ENCODE data around the gene HOXB2.

Gene HOXB2

DNA sequence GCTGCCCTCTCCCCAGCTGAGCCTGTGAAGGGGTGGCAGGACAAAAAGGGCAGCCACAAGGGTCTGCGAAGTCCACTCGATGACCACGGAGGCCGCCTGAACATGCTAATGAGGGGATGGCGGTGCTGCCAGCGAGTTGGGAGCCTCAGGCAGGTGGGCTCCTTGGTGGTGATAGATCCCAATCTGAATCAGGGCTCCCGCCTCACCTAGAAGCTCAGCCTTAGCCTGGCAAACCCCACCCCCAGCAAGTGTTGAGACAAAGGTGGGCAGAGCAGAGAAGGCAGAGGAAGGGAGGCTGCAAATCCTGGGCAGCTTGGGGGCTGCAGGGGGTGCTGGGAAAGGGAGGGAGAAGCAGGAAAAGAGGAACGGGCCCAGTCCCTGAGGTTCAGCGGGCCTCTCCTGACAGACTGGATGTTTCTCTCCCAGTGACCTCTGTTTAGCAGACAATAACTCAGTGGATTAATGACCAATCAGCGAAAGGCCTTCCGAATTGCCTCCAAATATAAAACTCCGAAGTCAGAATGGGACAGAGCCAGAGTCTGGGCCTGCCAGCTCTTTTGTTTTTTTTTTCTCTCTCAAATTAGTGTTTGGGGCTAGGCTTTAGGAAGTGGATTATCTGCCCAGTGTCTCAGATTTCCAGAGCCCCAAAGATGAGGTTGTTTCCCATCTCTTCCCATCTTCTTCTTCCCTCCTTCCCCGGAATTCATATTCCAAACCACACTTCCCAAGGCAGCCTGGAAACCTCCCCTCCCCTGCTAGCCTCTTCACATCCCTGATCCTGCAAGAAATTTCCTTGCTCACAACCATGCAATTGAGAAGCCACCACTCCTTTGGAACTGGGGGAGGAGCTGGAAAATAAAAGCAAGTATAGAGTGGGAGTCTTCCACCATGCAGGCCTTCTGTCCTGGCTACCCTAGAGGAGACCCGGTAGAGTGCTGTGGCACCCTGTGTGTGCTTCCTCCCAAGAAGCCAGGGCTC, 15.2 kb upstream of the HOXB2 start:
- no peaks in the 10 kb centered on the region for H3F3A ChIP-seq (ENCODE audit: insufficient read depth, low read length)
- H3K4me1 ChIP-seq (ENCODE audit: insufficient read depth, low read length, severe bottlenecking): no peaks in the 10 kb centered on the region
- no peak overlapping the region for H3K27ac ChIP-seq (ENCODE audit: low read depth, low read length, poor library complexity, severe bottlenecking)
- H4K20me1 ChIP-seq (ENCODE audit: insufficient read depth, low read length): no peaks in the 10 kb centered on the region
- H3K27me3 ChIP-seq (ENCODE audit: insufficient read depth, low read length): no peaks in the 10 kb centered on the region; the same call in 1 of the 2 replicates
- H3K79me2 ChIP-seq (ENCODE audit: insufficient read depth, low read length): no peaks in the 10 kb centered on the region
- H3K36me3 ChIP-seq (ENCODE audit: insufficient read depth, low read length): no peaks in the 10 kb centered on the region
- no peak for TF ChIP-seq EZH2 (IDR thresholded peaks at IDR 0.05; ENCODE audit: borderline replicate concordance, low read length)
- TF ChIP-seq, protein P1, sequence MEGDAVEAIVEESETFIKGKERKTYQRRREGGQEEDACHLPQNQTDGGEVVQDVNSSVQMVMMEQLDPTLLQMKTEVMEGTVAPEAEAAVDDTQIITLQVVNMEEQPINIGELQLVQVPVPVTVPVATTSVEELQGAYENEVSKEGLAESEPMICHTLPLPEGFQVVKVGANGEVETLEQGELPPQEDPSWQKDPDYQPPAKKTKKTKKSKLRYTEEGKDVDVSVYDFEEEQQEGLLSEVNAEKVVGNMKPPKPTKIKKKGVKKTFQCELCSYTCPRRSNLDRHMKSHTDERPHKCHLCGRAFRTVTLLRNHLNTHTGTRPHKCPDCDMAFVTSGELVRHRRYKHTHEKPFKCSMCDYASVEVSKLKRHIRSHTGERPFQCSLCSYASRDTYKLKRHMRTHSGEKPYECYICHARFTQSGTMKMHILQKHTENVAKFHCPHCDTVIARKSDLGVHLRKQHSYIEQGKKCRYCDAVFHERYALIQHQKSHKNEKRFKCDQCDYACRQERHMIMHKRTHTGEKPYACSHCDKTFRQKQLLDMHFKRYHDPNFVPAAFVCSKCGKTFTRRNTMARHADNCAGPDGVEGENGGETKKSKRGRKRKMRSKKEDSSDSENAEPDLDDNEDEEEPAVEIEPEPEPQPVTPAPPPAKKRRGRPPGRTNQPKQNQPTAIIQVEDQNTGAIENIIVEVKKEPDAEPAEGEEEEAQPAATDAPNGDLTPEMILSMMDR (IDR thresholded peaks at IDR 0.05; ENCODE audit: low read length): no peak
- no peak overlapping the region for H2AFZ ChIP-seq (ENCODE audit: low read length)
- no peak overlapping the region for H3K9ac ChIP-seq (ENCODE audit: low read length)
- H3K9me2 ChIP-seq (ENCODE audit: low read depth, low read length): no peaks in the 10 kb centered on the region
- H3K4me3 ChIP-seq (ENCODE audit: low read depth, low read length, poor library complexity, severe bottlenecking): no peak overlapping the region
- no peak overlapping the region for H3K4me2 ChIP-seq (ENCODE audit: low read length)
- no peaks in the 10 kb centered on the region for H3K9me3 ChIP-seq (ENCODE audit: low read length)

DNA sequence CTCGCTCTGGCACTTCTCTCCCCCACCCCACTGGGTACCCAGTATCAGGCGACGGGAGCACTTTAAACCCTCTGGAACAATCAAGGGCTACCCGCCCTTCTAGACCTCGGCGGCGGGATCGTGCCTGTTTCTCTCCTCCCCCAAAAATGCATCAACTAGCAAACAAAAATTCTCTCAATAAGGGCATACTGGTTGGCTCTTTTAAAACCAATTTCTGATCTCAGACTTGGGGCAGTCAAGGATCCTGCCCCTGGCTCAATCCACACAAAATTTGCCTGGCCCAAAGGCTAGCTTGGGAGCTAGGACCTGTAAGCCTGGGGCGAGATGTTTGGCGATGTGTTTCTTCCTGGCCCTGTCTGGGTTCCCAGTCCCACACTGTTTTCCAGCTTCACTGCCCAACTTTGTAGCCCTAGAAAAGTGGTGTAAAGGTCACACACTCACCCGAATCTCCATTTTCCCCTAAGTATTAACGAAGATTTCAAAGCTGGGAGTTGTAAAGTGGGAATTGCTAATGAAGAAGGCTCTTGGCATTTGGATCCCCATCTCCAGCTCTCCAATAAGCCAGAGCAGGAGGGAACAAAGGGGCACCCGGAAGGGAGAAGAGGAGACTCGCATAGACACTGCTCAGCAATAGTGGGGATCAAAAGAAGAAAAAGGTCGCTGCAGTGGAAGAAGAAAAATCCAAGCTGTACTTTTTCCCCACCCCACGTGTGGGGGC, 14.4 kb upstream of the HOXB2 start:
- no peaks in the 10 kb centered on the region; the same call in 1 of the 2 replicates for H3K27me3 ChIP-seq (ENCODE audit: insufficient read depth, low read length)
- no peak overlapping the region for H3K4me3 ChIP-seq (ENCODE audit: low read depth, low read length, poor library complexity, severe bottlenecking)
- H2AFZ ChIP-seq (ENCODE audit: low read length): no peak overlapping the region
- H3K9ac ChIP-seq (ENCODE audit: low read length): no peak overlapping the region
- H3K27ac ChIP-seq (ENCODE audit: low read depth, low read length, poor library complexity, severe bottlenecking): no peak overlapping the region
- TF ChIP-seq, protein P1 (IDR thresholded peaks at IDR 0.05; ENCODE audit: low read length): no peak
- no peak for TF ChIP-seq EZH2 (IDR thresholded peaks at IDR 0.05; ENCODE audit: borderline replicate concordance, low read length)
- H3K79me2 ChIP-seq (ENCODE audit: insufficient read depth, low read length): no peaks in the 10 kb centered on the region
- no peaks in the 10 kb centered on the region for H3K4me1 ChIP-seq (ENCODE audit: insufficient read depth, low read length, severe bottlenecking)
- no peaks in the 10 kb centered on the region for H3K9me2 ChIP-seq (ENCODE audit: low read depth, low read length)
- H4K20me1 ChIP-seq (ENCODE audit: insufficient read depth, low read length): no peaks in the 10 kb centered on the region
- H3K9me3 ChIP-seq (ENCODE audit: low read length): no peaks in the 10 kb centered on the region
- no peak overlapping the region for H3K4me2 ChIP-seq (ENCODE audit: low read length)
- H3K36me3 ChIP-seq (ENCODE audit: insufficient read depth, low read length): no peaks in the 10 kb centered on the region
- H3F3A ChIP-seq (ENCODE audit: insufficient read depth, low read length): no peaks in the 10 kb centered on the region

DNA sequence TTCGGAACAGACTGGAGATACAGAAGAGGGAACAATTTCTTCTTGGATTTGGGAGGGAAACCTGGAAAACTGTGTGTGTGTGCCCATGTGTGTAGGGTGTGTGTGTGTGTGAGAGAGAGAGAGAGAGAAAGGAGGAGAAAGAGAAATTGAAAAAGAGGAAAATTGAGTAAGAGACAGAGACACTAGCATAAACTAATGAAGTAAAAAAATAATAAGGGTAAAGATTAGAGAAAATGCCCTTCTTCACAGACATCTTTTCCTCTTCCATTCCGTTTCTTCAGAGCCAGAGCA, 13.9 kb upstream of the HOXB2 start:
- Histone ChIP-seq H3K27ac (ENCODE audit: low read depth, low read length, poor library complexity, severe bottlenecking) (no peak overlapping the region), H4K20me1 (ENCODE audit: insufficient read depth, low read length) (no peaks in the 10 kb centered on the region), H3K9me2 (ENCODE audit: low read depth, low read length) (no peaks in the 10 kb centered on the region), H3K4me2 (ENCODE audit: low read length) (no peak overlapping the region), H3K27me3 (ENCODE audit: insufficient read depth, low read length) (no peaks in the 10 kb centered on the region; the same call in 1 of the 2 replicates), H3F3A (ENCODE audit: insufficient read depth, low read length) (no peaks in the 10 kb centered on the region), H3K9ac (ENCODE audit: low read length) (no peak overlapping the region), H3K36me3 (ENCODE audit: insufficient read depth, low read length) (no peaks in the 10 kb centered on the region), H3K9me3 (ENCODE audit: low read length) (no peaks in the 10 kb centered on the region), H2AFZ (ENCODE audit: low read length) (no peak overlapping the region), H3K4me1 (ENCODE audit: insufficient read depth, low read length, severe bottlenecking) (no peaks in the 10 kb centered on the region), H3K79me2 (ENCODE audit: insufficient read depth, low read length) (no peaks in the 10 kb centered on the region), H3K4me3 (ENCODE audit: low read depth, low read length, poor library complexity, severe bottlenecking) (no peak overlapping the region)
- TF ChIP-seq EZH2 (IDR thresholded peaks at IDR 0.05; ENCODE audit: borderline replicate concordance, low read length): no peak
- TF ChIP-seq, protein P1 (IDR thresholded peaks at IDR 0.05; ENCODE audit: low read length): no peak
